GM19324 (cell line): ENCODE measurements around the gene TRABD2B.

ENCODE experiments used
- ATAC-seq: cut with Tn5 transposase; IDR thresholded peaks from one replicate; pipeline ENCODE4 v1.9.1; 2021; ENCODE audit warnings: mild to moderate bottlenecking, moderate library complexity; ENCODE audit not compliant: unreplicated experiment, low FRiP score

TRABD2B gene

GRCh38 chr1:47813970-47814369 is 183.2 kb downstream of the TRABD2B start:
- no peak for ATAC-seq

- ATAC-seq = no peak
Measured at GRCh38 chr1:47812904-47813514, 184.2 kb downstream of the TRABD2B start.

DNA sequence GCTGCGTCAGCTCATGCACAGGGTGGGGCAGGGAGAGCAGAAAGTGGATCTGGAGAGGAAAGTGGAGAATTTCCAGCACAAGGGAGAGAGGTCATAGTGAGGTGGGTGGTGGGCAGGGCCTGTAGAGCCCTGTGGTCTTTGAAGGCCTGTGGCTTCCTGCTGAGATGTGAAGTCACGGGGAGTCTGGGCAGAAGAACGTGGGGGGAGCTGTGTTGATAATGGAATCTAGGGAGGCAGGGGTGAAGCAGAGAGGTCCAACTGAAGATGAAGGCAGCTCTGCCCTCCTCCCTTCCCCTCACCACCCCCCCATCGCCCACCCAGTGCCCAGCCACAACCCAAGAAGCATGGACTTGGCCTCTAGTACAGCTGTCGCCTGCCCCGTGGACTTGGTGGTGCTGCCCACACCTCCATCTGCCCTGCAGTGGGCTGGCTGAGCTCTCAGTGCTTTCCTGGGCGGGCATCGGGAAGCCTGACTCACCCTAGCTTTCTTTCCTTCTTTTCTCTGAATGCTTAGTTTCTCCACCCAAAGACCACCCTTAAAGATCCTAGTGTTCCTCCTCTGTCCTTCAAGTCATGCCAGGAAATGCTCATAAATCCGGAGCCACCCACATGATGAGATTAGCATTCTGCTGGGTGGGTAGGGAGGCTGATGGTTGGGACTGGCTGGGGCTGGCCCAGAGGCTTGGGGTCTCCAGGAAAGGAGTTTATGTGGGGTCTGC is 186.1 kb downstream of the TRABD2B start:
- ATAC-seq = no peak

GRCh38 chr1:47809301-47810084 is 187.7 kb downstream of the TRABD2B start:
- ATAC-seq = no peak

DNA sequence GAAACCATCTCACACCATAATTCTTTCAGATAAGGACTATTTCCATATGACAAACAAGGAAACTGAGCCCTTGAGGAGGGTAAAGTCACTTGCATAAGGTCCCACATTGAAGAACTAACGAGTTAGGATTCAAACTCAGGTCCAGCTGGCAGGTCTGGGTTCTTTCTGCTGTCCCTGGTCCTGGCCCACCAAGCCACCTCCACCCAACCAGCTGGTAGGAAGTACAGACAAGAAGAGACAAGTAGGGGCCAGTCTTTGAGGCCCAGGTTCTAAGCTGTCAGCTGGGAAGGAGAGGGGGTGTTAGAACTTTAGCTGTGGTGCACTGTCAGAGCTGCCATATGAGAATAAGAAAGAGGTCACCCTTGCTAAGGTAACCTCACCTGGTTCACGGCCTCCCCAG is 188.6 kb downstream of the TRABD2B start:
- ATAC-seq = no peak

DNA sequence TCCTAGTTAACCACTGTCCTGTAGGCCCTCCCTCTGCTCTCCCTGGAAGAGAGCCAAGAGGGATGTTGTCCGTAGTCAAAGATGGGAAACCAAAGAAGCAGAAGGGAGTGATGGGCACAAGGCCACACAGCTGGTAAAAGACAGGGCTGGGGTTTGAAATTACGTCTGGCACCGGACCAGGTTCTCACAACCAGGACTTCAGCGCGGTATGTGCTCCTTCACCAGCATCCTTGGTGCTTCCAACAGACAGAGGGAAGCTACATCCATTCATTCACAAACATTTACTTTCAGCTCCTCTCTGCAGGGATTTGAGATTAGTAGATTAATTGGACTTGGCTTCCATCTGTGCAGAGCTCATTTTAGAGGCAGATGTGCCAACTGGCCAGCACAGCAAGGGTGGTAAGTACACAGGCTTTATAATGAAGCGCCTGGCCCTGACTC is 191.2 kb downstream of the TRABD2B start:
- ATAC-seq = no peak

- no peak for ATAC-seq
Measured at GRCh38 chr1:47805018-47805417, 192.2 kb downstream of the TRABD2B start.

- no peak for ATAC-seq
Measured at GRCh38 chr1:47803815-47804501, 193.2 kb downstream of the TRABD2B start.

DNA sequence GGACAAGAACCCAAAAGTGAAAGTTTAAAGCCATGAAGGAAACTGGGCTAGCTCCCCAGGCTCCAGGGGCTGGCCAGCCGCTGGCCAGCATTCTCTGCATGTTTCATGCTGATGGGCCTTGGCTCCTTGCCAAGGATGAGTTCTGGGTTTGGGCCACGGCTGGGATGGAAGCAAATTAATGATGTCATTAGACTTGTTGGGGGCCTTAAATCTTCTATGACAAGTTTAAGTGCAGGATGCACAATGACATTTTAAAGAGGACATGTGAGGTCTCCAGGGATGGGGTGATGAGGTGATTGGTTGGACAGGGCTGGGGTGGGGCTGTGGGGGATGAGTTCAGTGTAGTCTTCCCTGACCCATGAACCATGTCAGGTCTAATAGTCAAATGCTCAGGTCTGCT is 199.6 kb downstream of the TRABD2B start:
- ATAC-seq = no peak

DNA sequence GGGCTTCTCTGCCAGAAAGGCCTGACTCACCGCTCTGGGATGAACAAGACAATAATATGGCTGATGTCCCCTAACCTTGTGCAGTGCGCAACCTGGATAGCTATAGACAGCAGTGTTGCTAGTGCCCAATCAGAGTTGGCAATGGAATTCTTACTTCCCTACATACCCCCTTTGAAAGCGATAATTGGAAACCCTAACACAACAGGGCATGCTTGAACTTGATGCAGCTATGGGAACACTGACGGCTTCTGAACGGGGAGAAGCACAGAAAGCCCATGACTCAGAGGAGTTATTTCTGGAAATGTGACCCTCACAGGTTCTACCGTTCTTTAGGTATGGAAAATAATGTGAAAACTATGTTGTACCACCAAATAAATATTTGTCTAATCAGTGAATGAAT is 200.6 kb downstream of the TRABD2B start:
- no peak for ATAC-seq

GRCh38 chr1:47795102-47795501 is 202.1 kb downstream of the TRABD2B start:
- no peak for ATAC-seq

DNA sequence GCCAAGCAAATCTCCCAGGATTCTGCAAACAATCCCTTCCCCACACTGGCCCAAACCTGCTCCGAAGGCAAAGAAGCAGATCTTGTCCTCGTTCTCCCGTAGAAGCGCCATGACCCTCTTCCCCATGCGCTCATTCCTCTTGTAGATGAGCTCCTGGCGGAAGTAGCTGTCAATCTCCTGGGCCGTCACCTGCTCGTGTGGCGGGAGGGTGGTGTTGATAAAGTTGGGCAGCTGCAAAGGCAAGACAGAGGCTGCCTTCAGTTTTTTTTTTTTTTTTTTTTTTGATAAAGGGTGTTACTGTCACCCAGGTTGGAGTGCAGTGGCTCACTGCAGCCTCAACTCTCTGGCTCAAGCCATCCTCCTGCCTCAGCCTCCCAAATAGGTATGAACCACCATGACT is 202.7 kb downstream of the TRABD2B start:
- ATAC-seq = no peak

DNA sequence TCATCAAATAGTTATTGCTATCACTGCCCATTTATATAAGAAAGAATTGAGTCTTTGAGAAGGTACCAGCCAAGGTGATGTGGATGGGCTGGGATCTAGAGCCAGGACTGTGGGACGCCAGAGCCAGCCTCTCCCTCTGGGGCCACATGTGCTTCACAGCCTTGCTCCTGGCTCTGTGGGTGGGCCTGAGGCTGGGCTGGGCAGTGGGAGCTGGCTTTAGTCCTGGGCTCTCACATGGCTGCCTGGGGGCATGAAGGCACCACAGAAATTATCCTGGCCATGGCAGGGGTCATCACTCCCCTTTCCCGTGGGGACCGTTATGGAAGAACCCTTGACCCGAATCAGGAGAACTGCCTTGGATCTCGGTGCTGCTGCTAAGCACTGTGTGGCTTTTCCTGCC is 203.1 kb downstream of the TRABD2B start:
- no peak for ATAC-seq

DNA sequence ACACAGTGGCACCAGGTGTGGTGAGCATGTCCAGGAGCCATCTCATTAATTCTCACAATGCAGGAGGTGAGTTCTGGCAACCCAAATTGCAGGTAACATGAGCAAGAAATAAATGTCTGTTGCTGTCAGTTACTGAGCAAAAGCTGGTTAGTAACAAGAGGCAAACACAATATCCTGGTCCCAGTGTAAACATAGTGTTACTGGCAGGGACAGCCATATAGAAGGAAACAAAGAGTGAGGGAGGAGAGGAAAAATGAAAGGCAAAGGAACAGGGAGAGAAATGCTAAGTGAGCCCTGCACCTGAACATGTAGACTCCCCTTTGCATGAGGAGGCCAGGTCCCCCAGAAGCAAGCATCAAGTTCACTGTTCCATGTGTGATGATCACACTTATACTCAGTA is 203.6 kb downstream of the TRABD2B start:
- no peak for ATAC-seq

DNA sequence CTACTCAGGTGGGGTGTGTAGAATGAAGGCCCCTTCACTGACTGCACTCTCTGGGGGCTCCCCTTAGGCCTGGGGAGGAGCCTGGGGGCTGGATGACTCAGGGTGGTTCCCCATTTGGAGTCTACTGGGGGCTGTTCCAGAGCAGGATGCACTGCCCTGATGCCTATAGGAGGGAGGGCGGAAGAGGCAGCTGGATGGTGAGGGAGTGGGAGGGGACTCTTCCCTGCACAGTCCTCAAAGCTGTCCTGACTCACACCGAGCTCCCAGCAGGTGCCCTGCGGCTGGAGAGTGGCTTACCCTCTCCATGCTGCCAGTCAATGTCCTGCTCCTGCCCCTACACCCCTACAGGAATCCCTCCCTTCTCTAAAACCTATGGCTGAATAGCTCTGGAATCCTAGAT is 204.4 kb downstream of the TRABD2B start:
- no peak for ATAC-seq

- no peak for ATAC-seq
Measured at GRCh38 chr1:47791879-47792608, 205.1 kb downstream of the TRABD2B start.

- no peak for ATAC-seq
Measured at GRCh38 chr1:47788761-47789160, 208.4 kb downstream of the TRABD2B start.

- no peak for ATAC-seq
Measured at GRCh38 chr1:47787560-47787959, 209.6 kb downstream of the TRABD2B start.

DNA sequence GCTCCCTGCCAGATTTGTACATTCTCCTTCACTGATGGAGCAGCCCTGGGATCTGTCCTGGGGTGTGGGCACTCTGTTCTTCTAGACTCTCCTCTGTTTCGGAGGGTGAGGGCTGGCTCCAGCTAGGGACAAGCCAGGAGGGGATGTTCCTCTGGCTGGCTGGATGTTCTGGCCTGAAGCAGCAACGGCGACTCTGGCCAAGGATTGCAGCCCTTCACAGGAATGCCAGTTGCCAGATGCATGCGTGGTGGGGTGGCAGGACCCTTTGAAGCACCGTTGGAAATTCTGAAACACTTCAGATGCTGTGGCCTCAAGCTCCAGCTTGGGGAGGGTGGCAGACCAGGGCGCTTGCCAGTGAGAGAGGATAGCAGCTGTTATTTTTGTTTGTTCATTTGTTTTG is 210.9 kb downstream of the TRABD2B start:
- ATAC-seq = no peak

DNA sequence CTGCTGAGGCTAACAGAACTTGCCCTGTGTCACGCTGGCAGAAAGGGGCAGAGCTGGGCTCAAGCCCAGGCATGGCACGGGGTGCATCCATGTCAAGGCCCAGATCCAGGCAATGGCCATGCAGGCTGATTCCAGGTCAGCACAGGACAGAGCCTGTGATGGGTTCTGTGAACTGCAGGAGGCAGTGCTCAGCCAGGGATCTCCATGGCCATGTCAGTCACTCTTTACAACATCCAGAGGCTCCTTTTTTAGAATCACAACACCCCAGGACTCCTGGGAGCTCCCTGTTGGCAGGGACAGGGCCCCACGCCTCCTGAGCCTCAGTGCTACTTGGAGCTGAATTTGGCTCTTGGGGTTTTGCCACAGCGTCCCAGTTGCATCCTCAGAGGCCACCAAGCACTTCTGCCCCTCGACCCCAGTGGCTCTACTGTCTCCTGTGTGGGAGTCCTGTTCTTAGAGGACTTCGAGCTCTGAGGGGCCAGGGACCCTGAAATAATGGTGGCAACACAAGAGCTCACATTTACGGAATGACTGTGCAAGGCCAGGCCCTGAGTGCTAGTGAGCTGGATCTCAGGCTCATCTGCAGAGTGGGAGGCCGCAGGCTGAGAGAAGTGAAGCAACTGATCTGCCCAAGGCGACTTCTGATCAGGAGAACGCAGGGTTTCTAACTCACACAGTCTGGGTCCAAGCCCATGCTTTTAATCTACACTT is 211.5 kb downstream of the TRABD2B start:
- no peak for ATAC-seq
